Astrocyte of the cerebellum (primary cell): ENCODE results near the gene SNAPIN.

ENCODE experiments used
- DNase-seq: peaks from one replicate; pipeline ENCODE4 v3.0.0-alpha.2; 2011; ENCODE audit warnings: low read depth
- H3K4me3 ChIP-seq: 2 replicates; pipeline ENCODE4 v1.5.1; 2011; ENCODE audit warnings: mild to moderate bottlenecking, low read depth, low read length, moderate library complexity
- in situ Hi-C: cut with HindIII; loops from 2 replicates; pipeline ENCODE4 v1.10.0; 2017; ENCODE audit warnings: low sequenced_read_pairs
- TF ChIP-seq, protein P1 (sequence below): IDR thresholded peaks from 2 replicates; pipeline ENCODE4 v1.5.1; 2012; ENCODE audit warnings: low read length, low read depth, moderate library complexity, mild to moderate bottlenecking; ENCODE audit errors: missing control alignments

The SNAPIN gene

DNA sequence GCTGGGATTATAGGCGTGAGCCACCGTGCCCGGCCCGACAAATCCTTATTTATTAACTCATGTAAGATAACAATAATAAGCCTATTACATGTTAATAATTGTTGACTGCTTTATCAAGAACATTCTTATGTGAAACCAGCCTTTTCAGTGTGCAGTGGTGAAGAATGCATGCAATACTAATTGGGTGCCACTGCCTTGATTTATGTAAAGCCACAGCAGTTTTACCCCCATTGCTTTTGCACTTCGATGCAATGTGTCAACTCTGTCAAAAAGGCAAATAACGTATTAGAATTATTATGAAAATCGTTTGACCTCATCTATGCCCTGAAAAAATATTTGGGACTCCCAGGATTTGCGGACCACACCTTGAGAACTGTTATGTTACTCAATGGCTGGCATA lies 38.2 kb downstream of the SNAPIN start:
- no peak overlapping the region for H3K4me3 ChIP-seq
- no peak for DNase-seq
- TF ChIP-seq, protein P1, sequence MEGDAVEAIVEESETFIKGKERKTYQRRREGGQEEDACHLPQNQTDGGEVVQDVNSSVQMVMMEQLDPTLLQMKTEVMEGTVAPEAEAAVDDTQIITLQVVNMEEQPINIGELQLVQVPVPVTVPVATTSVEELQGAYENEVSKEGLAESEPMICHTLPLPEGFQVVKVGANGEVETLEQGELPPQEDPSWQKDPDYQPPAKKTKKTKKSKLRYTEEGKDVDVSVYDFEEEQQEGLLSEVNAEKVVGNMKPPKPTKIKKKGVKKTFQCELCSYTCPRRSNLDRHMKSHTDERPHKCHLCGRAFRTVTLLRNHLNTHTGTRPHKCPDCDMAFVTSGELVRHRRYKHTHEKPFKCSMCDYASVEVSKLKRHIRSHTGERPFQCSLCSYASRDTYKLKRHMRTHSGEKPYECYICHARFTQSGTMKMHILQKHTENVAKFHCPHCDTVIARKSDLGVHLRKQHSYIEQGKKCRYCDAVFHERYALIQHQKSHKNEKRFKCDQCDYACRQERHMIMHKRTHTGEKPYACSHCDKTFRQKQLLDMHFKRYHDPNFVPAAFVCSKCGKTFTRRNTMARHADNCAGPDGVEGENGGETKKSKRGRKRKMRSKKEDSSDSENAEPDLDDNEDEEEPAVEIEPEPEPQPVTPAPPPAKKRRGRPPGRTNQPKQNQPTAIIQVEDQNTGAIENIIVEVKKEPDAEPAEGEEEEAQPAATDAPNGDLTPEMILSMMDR, result no peak
- in situ Hi-C loops, result no loop called here

DNA sequence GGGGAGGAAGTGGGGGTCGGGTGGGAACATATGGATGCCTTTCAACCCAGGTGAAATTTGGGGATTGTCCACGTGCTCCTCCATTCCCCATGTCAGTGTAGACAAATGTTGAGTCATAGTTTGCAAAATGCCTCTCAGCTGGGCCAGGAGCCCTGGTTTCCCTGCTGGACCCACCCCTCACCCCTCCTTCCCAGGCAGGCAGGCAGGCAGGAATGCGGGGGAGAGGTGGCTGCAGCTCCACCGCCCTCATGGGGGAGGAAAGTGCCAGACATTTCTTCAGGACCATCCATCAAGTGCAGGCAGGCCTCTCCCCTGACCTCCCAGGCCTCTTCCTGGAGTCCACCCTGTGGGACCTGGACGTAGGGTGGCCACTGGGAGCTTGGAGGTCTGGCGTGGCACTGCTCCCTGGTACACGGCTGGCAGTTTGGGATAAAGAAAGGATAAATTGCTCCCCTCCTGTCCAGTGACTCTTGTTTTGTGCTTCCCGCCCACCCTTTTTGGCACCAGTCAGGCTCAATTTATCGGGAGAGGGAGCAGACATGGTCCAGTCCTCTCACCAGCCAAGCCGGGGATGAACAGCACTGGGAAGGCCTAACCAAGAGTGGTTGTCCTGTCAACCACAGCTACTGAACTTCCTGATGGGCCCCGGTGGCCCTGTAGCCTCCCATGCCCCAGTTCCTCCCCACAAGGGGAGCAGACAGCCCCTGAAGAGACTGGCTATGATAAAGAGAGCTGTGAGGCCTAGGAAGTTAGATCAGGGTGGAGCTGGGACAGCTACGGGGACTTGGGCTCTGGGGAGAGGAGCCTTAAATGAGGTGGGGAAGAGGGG lies 38.9 kb downstream of the SNAPIN start:
- no peak for DNase-seq
- TF ChIP-seq, protein P1, result no peak
- in situ Hi-C loops, result no loop called here
- H3K4me3 ChIP-seq, result no peak overlapping the region

DNA sequence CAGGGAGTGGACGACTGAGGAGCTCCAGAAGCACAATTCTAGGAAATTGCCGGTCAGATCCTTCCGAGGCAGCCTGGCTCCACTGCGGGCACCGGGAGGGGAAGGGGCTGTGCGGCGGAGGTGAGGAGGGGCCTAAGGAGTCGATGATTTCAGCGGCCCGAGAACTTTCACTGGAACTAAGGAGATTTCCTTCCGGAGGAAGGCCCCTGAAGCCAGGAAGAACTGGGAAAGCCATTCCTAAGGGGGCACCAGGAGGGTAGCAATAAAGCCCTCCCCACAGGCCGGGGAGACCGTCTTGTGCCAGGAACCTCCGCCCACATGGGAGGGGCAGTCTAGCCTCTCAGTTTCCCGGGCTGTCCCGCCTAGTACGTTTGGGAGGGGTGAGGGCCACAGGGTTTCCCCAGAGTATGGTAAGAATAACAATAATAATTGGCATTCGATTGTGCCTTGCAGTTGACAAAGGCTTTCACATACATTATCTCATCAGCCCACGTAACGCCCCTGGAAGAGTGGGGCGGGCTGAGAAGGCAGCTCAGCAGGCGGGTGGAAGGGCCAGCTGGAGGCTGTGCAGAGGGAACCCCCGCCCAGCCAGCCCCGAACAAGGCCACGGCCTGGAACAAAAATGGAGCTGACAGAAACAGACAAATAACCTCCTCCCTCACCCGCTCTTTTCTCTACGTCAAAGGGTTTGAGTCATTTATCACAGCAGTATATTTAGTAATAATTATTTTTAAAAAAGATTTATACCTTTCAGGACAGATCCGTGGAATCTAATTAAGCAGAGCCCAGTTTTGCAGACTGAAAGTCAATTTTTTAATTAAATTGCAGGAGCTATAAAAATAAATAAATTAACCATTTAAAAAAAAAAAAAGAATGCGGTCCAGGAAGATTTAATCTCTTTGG lies 39.8 kb downstream of the SNAPIN start:
- no peak for DNase-seq
- H3K4me3 ChIP-seq, result no peak overlapping the region
- TF ChIP-seq, protein P1, result no peak
- in situ Hi-C loops, result no loop called here

DNA sequence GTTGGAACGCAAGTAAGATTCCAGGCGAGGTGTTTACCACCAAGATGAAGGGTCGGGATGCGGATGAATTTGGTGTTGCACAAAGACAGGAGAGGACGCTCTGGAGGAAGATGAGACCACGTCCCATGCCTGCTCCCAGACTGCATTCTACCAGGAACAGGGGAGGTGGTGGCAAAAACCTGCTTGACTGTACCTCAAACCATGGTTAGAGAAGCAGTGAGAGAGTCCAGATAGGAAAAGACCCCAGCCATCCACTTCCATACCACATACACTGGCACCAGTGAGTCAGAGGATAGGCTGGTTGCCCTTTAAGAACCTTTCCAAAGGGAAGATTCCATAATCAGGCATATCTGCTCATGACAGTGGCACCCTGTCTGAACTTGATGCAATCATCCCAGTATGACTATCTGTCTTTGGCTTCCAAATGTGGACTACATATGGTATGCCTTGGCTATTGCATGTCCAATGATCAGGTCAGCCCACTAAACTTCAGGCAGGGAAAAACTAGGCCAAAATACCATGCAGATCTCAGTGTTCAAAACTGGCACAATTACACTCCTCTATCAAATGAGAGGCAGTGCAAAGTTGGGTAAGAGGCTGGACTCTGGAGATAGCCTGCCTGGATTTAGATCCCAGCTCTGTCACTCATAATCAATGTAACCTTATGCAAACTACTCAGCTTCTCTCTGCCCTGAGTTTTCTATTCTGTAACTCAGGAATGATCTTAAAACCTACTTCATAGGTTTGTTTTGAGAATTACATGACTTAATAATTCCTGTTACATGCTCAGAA lies 40.6 kb downstream of the SNAPIN start:
- in situ Hi-C loops, result no loop called here
- TF ChIP-seq, protein P1, result no peak
- H3K4me3 ChIP-seq, result no peak overlapping the region
- DNase-seq, result no peak

DNA sequence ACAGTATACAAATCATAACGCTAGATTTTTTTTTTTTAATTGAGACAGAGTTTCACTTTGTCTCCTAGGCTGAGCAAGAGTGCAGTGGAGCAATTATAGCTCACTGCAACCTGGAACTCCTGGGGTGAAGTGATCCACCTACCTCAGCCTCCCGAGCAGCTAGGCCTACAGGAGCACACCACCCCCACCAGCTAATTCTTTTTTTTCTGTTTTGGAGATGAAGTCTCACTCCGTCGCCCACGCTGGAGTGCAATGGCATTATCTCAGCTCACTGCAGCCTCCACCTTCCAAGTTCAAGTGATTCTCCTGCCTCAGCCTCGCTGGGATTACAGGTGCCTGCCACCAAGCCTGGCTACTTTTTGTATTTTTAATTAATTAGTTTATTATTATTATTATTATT lies 41.3 kb downstream of the SNAPIN start:
- no peak overlapping the region for H3K4me3 ChIP-seq
- TF ChIP-seq, protein P1, result no peak
- no peak for DNase-seq
- in situ Hi-C loops, result no loop called here

DNA sequence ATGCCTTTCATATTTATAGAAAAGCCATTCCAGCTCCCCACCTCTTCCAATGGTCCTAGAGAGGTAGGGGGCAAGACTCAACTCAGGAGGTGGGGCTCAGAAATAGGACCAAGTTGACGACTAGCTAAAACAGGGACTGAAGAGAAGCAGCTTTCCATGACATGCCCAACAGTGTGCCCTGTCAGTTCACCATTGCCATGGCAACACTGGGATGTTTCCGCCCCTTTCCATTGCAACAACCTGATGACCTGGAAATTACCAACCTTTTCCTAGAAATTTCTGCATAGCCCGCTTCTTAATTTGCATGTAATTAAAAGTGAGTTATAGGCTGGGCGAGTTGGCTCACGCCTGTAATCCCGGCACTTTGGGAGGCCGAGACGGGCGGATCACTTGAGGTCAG lies 47.0 kb downstream of the SNAPIN start:
- in situ Hi-C loops, result no loop called here
- TF ChIP-seq, protein P1, result no peak
- no peak overlapping the region for H3K4me3 ChIP-seq
- no peak for DNase-seq
